Left ventricle myocardium inferior (tissue), 1 donor: ENCODE results near the gene RIPK4. TPM values are rescaled to one million over a fixed set of nuclear protein-coding genes. Genes with fewer than 3 reads are reported as not detected.
"Not testable (repeated sequence)": the region's sequence is repeated elsewhere in the genome, so short reads cannot be mapped to it uniquely, and the experiment has no call there.

Experiments used
- DNase-seq: peaks from one replicate; pipeline ENCODE4 v3.0.0-alpha.2; 2020
- H3K27ac ChIP-seq: fragments of 200-600 bp; replicated peaks from 2 replicates; pipeline ENCODE4 v1.8.0; 2021
- H3K27me3 ChIP-seq: fragments of 200-600 bp; 2 replicates; pipeline ENCODE4 v1.8.0; 2021; ENCODE audit warnings: low read depth
- H3K36me3 ChIP-seq: fragments of 200-600 bp; 2 replicates; pipeline ENCODE4 v1.8.0; 2021
- H3K4me1 ChIP-seq: fragments of 200-600 bp; 2 replicates; pipeline ENCODE4 v1.8.0; 2021
- H3K4me3 ChIP-seq: fragments of 200-600 bp; 2 replicates; pipeline ENCODE4 v1.8.0; 2021; ENCODE audit warnings: mild to moderate bottlenecking, moderate library complexity
- H3K9me3 ChIP-seq: fragments of 200-600 bp; replicated peaks from 2 replicates; pipeline ENCODE4 v1.8.0; 2021
- CTCF ChIP-seq: fragments of 200-600 bp; IDR thresholded peaks from 2 replicates; pipeline ENCODE4 v1.8.0; 2021; ENCODE audit warnings: antibody characterized with exemption, mild to moderate bottlenecking, borderline replicate concordance
- intact Hi-C: fragments of 100-400 bp; cut with micrococcal nuclease; formaldehyde crosslinking; loops from one replicate; pipeline ENCODE4 v1.11.0; 2022
- microRNA-seq: library from miRNA; unstranded; fragments of <30 nt; microRNA quantifications from one replicate; pipeline ENCODE4 v1.2.0, GENCODE V29; 2020
- total RNA-seq: library from RNA; stranded (reverse); fragmentation: NEBNext Ultra II Directional; extraction: Animal tissue kit (Norgen Biotek cat#: 25700); gene quantifications from one replicate; pipeline ENCODE4 v1.2.1, GENCODE V29; 2021
- donor health status: DM: no; HTN: yes; CAD: no; lungs with severe emphysema.

The RIPK4 gene
- total RNA-seq, 1 donor from 2014 or later = 0.11 TPM

- Histone ChIP-seq H3K36me3 (no peaks in the 10 kb centered on the region), H3K27me3 (peaks cover 28% of the 10 kb centered on the region), H3K4me3 (no peak overlapping the region), H3K9me3 (no peaks in the 10 kb centered on the region), H3K27ac (no peak overlapping the region), H3K4me1 (no peaks in the 10 kb centered on the region)
- no peak for TF ChIP-seq CTCF
- DNase-seq = no peak
- intact Hi-C loops = no loop called here
Observed at GRCh38 chr21:41698071-41698470, 68.8 kb downstream of the RIPK4 start.

GRCh38 chr21:41695513-41695912 lies 71.3 kb downstream of the RIPK4 start:
- no peak overlapping the region for H3K27ac ChIP-seq
- H3K4me1 ChIP-seq = no peaks in the 10 kb centered on the region
- no peak for TF ChIP-seq CTCF
- H3K9me3 ChIP-seq = no peaks in the 10 kb centered on the region
- H3K4me3 ChIP-seq = no peak overlapping the region
- peaks cover 38% of the 10 kb centered on the region for H3K27me3 ChIP-seq
- no peaks in the 10 kb centered on the region for H3K36me3 ChIP-seq
- no peak for DNase-seq
- intact Hi-C loops = no loop called here

- intact Hi-C loops, DNase-seq, H3K4me3 ChIP-seq, H3K36me3 ChIP-seq, H3K4me1 ChIP-seq, H3K27ac ChIP-seq, H3K9me3 ChIP-seq: not testable (repeated sequence)
- peaks cover 42% of the 10 kb centered on the region for H3K27me3 ChIP-seq
Observed at GRCh38 chr21:41694042-41694441, 72.8 kb downstream of the RIPK4 start.

GRCh38 chr21:41692185-41692565 lies 74.7 kb downstream of the RIPK4 start:
- no peaks in the 10 kb centered on the region for H3K4me1 ChIP-seq

GRCh38 chr21:41691205-41692184 lies 75.4 kb downstream of the RIPK4 start:
- peaks cover 36% of the 10 kb centered on the region for H3K27me3 ChIP-seq
- intact Hi-C loops = no loop called here
- H3K9me3 ChIP-seq = no peaks in the 10 kb centered on the region
- H3K4me3 ChIP-seq = no peak overlapping the region
- no peaks in the 10 kb centered on the region for H3K36me3 ChIP-seq
- H3K4me1 ChIP-seq = no peaks in the 10 kb centered on the region
- no peak for TF ChIP-seq CTCF
- H3K27ac ChIP-seq = no peak overlapping the region
- no peak for DNase-seq

More at GRCh38 chr21:41692185-41692565, 74.7 kb downstream of the RIPK4 start:
- TF ChIP-seq CTCF = no peak
- no peaks in the 10 kb centered on the region for H3K36me3 ChIP-seq
- peaks cover 34% of the 10 kb centered on the region for H3K27me3 ChIP-seq
- H3K27ac ChIP-seq = no peak overlapping the region
- H3K9me3 ChIP-seq = no peaks in the 10 kb centered on the region
- H3K4me3 ChIP-seq = no peak overlapping the region
- no peak for DNase-seq
- intact Hi-C loops = no loop called here

Small RNAs within 50 kb of the gene (microRNA-seq; reads per million reads assigned to microRNA genes)
- not detected for gene MIR6814

Other genes starting within 250 kb of the RIPK4 start
- gene PRDM15, start 112.3 kb upstream of the RIPK4 start, total RNA-seq = 2.9 TPM
- gene C2CD2, start 187.0 kb upstream of the RIPK4 start, total RNA-seq = 5.9 TPM
- 4.9 TPM for gene ZBTB21, start 243.3 kb upstream of the RIPK4 start, total RNA-seq